ENCODE results near the gene OTX1.
"Not testable (repeated sequence)": the region's sequence is repeated elsewhere in the genome, so short reads cannot be mapped to it uniquely, and the experiment has no call there.

Gene OTX1

GRCh38 chr2:63050334-63051041 is at the start of gene OTX1:
OTX1 (plus strand) TSS chr2:63050830; CDS start chr2:63052991, 2,161 bp downstream.
- no peak for DNase-seq (ENCODE audit: low read depth)

GRCh38 chr2:63001576-63001975 is 49.1 kb upstream of the OTX1 start:
- no peak for DNase-seq (ENCODE audit: low read depth)

GRCh38 chr2:63003351-63003750 is 47.3 kb upstream of the OTX1 start:
- no peak for DNase-seq (ENCODE audit: low read depth)

GRCh38 chr2:63007813-63008458 is 42.7 kb upstream of the OTX1 start:
- no peak for DNase-seq (ENCODE audit: low read depth)

GRCh38 chr2:63008838-63009237 is 41.8 kb upstream of the OTX1 start:
- DNase-seq (ENCODE audit: low read depth) = no peak

GRCh38 chr2:63009490-63009889 is 41.1 kb upstream of the OTX1 start:
- DNase-seq (ENCODE audit: low read depth) = no peak

GRCh38 chr2:63012541-63012940 is 38.1 kb upstream of the OTX1 start:
- DNase-seq (ENCODE audit: low read depth) = peak; percentile 71

GRCh38 chr2:63013438-63013837 is 37.2 kb upstream of the OTX1 start:
- no peak for DNase-seq (ENCODE audit: low read depth)

- no peak for DNase-seq (ENCODE audit: low read depth)
Measured at GRCh38 chr2:63015389-63015788, 35.2 kb upstream of the OTX1 start.

GRCh38 chr2:63018439-63018838 is 32.2 kb upstream of the OTX1 start:
- DNase-seq (ENCODE audit: low read depth) = no peak

GRCh38 chr2:63019686-63020085 is 30.9 kb upstream of the OTX1 start:
- DNase-seq (ENCODE audit: low read depth) = not testable (repeated sequence)

GRCh38 chr2:63023444-63023843 is 27.2 kb upstream of the OTX1 start:
- DNase-seq (ENCODE audit: low read depth) = no peak

GRCh38 chr2:63027220-63027619 is 23.4 kb upstream of the OTX1 start:
- no peak for DNase-seq (ENCODE audit: low read depth)

GRCh38 chr2:63029058-63029457 is 21.6 kb upstream of the OTX1 start:
- no peak for DNase-seq (ENCODE audit: low read depth)

- no peak for DNase-seq (ENCODE audit: low read depth)
Measured at GRCh38 chr2:63034526-63034925, 16.1 kb upstream of the OTX1 start.

- DNase-seq (ENCODE audit: low read depth) = no peak
Measured at GRCh38 chr2:63035169-63035568, 15.5 kb upstream of the OTX1 start.

- DNase-seq (ENCODE audit: low read depth) = no peak
Measured at GRCh38 chr2:63035660-63036059, 15.0 kb upstream of the OTX1 start.

GRCh38 chr2:63038034-63038433 is 12.6 kb upstream of the OTX1 start:
- no peak for DNase-seq (ENCODE audit: low read depth)

GRCh38 chr2:63040586-63040985 is 10.0 kb upstream of the OTX1 start:
- DNase-seq (ENCODE audit: low read depth) = no peak

GRCh38 chr2:63041592-63041991 is 9.0 kb upstream of the OTX1 start:
- no peak for DNase-seq (ENCODE audit: low read depth)

- DNase-seq (ENCODE audit: low read depth) = no peak
Measured at GRCh38 chr2:63044362-63045327, 6.0 kb upstream of the OTX1 start.

GRCh38 chr2:63046552-63046951 is 4.1 kb upstream of the OTX1 start:
- no peak for DNase-seq (ENCODE audit: low read depth)

GRCh38 chr2:63046961-63047320 is 3.7 kb upstream of the OTX1 start:
- DNase-seq (ENCODE audit: low read depth) = no peak

Data from GM04503 (cell line).